ENCODE data around the gene GMCL1.
"Not testable (repeated sequence)": the region's sequence is repeated elsewhere in the genome, so short reads cannot be mapped to it uniquely, and the experiment has no call there.

Gene GMCL1

GRCh38 chr2:69807821-69808540 is 21.5 kb upstream of the GMCL1 start:
- DNase-seq: no peak

- no peak for DNase-seq
Measured at GRCh38 chr2:69810550-69810949, 18.9 kb upstream of the GMCL1 start.

GRCh38 chr2:69811018-69811417 is 18.4 kb upstream of the GMCL1 start:
- no peak for DNase-seq

- no peak for DNase-seq
Measured at GRCh38 chr2:69811591-69811990, 17.9 kb upstream of the GMCL1 start.

- DNase-seq: no peak
Measured at GRCh38 chr2:69815717-69816116, 13.7 kb upstream of the GMCL1 start.

- peak; percentile 20 for DNase-seq
Measured at GRCh38 chr2:69816923-69817542, 12.4 kb upstream of the GMCL1 start.

- no peak for DNase-seq
Measured at GRCh38 chr2:69817729-69818501, 11.5 kb upstream of the GMCL1 start.

GRCh38 chr2:69827796-69828540 is 1.5 kb upstream of the GMCL1 start:
- no peak for DNase-seq

GRCh38 chr2:69828938-69829255 is 563 bp upstream of the GMCL1 start:
- no peak for DNase-seq

GRCh38 chr2:69830045-69830905 is 815 bp downstream of the GMCL1 start:
- no peak for DNase-seq

GRCh38 chr2:69830906-69831241 is 1.4 kb downstream of the GMCL1 start:
- DNase-seq: not testable (repeated sequence)

- DNase-seq: no peak
Measured at GRCh38 chr2:69831354-69831905, 2.0 kb downstream of the GMCL1 start.

GRCh38 chr2:69833752-69834151 is 4.3 kb downstream of the GMCL1 start:
- no peak for DNase-seq

- DNase-seq: no peak
Measured at GRCh38 chr2:69835666-69836065, 6.2 kb downstream of the GMCL1 start.

GRCh38 chr2:69836316-69836715 is 6.9 kb downstream of the GMCL1 start:
- DNase-seq: no peak

- no peak for DNase-seq
Measured at GRCh38 chr2:69837533-69837932, 8.1 kb downstream of the GMCL1 start.

- no peak for DNase-seq
Measured at GRCh38 chr2:69843993-69844392, 14.5 kb downstream of the GMCL1 start.

GRCh38 chr2:69844560-69844959 is 15.1 kb downstream of the GMCL1 start:
- no peak for DNase-seq

GRCh38 chr2:69846182-69847067 is 17.0 kb downstream of the GMCL1 start:
- no peak for DNase-seq

GRCh38 chr2:69847068-69847828 is 17.8 kb downstream of the GMCL1 start:
- no peak for DNase-seq
